Activated gamma-delta T cell treated with Interleukin-2 at 50 U/mL for 16 hours (primary cell): ENCODE measurements around the gene ZP1.
"Not testable (repeated sequence)": the region's sequence is repeated elsewhere in the genome, so short reads cannot be mapped to it uniquely, and the experiment has no call there.

ENCODE experiments used
- DNase-seq: peaks from one replicate; pipeline ENCODE4 v3.0.0-alpha.2; 2020

The ZP1 gene

DNA sequence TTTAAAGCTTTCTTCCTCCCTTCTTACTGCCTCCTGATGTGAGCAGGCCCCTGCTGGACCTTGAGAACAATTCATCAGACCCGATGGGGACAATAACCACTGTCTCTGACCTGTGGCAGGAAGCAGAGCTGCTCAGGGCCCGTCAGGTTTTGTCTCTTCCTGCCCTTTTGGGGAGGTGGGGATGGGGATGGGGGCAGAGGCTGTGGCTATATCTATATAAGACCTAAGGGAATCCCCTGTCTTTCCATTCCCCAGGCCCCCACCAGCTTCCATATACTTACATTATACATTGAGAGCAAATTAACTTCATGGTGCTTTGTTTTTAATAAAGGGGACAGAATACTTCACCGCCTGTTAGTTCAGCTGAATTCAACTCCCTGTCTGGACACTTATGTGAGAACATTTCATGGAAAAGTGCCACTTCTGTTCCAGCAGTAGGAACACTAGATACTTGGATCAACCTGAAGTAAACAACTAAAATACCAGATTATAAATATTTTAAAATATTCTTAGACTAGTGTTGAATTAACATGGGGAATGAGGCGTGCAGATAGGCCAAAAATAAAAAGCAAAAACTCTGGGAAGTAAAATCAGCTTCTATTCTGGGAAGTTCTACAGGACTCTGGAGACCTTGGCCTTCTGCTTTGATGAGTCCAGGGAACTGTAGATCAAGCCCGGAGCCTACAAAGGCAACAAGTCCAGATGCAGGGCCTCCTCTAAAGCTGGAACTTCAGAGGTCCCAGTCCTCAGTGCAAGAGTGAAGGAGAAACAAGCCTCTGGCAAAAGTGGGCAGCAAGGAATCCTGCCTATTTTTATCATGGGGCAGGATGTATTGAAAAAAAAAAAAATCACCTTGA is 11.1 kb downstream of the ZP1 start:
- no peak for DNase-seq

DNA sequence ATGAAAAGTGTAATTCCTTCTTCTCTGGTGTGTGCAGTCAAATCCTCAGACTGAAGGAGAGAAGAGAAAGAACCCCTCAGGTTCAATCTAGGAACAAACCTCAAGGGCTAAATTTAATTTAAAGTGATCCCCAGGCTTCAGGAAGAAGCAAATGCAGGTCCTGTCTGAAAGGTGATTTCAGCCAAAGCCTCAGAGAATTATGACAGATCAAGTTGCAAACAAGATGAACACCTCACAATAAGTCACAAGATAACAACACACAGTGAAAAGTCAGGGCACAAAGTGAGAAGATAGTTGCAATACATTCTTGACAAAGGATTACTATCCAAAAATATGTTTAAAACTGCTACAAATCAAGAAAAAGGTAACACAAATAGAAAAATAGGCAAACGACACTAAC is 11.8 kb downstream of the ZP1 start:
- no peak for DNase-seq

DNA sequence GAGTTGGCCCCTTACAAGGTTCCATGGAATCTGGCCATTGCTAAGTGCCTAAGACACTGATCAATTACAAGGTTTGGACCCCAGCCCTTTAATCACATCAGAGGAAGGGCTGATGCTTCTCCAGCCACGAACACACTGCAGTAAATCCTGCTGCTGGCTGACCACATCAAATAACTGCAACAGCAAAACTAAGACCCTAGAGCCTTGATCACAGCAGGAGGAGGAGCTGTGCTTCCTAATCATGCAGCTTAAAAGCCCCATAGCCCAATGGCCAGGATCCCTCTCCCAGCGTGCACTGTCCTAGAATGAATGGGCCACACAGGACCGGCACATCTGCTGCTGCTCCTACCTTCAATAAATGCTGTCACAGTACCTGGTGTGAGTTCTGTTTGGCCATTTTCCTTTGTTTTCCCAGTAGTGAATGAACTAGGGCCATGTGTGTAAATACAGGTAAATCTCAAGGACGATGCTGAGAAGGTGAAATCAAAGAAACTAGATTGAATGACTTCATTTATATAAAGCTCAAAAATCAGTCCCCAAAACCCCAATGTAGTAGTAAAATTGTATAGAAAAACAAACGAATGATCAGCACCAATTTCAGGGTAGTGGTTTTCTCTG is 12.7 kb downstream of the ZP1 start:
- DNase-seq: no peak

DNA sequence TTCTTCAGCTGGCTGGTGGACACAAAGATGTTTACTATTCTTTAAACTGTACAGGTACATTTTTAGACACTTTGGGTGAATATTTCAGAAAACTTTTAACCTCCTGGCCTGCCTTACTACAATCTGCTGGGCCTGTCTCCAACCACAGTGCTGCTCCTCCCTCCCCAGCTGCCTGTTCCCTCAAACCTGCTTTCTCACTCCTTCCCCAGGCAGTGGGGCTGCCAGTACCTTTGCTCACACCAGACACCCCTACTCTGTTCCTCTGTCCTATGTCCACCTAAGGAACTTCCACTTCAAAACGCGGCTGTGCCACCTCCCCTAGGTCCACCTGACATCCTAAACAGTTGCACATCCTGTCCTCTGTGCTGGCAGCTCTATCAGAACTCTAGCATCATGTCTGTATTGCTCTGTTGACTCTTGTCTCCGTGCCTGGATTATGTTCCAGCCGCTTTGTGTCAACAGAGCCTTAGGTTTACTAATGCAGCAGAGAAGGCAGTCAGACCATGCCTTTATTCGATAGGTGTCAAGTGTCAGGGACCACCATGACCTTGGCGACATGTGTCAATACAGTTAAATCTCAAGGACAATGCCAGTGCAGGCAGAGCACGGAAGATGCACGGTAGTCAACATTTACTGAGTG is 13.4 kb downstream of the ZP1 start:
- DNase-seq: no peak

DNA sequence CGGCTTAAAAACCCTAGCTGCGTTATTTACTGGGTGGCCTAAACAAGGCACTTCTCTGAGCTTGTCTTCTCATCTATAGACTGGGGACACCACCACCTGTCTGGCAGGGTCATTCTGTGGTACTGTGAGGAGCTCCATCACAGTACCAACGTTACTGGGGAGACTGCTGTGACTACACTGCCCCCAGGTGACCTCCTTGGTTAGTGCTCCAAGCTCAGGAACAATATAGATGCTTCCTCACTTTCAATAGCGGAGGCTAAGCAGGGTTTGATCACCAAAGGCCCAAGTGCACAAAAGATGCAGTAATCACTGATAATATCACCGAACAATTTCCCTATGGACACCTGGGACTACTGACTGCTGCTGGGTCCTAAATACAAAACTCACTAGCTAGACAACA is 20.2 kb downstream of the ZP1 start:
- DNase-seq: peak; percentile 28

DNA sequence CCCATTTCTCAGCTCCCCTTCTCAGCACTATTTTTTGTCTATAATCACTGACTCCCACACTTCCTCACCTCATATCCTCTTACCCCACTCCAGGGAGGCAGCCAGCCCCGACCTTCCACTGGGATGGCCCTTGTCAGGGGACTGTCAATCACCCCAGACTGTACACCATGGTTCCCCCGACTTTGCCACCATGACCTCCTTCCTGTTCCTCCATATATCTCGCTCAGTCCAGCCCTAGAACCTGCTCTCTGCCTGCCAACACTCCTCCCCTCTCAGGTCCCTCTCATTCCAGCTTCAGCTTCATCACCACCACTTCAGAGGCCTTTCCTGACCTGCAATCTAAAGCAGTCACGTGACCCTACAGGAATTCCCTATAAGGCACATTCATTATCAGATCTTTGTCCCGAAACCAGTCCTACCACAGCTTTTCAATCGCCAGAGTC is 22.5 kb downstream of the ZP1 start:
- no peak for DNase-seq

DNA sequence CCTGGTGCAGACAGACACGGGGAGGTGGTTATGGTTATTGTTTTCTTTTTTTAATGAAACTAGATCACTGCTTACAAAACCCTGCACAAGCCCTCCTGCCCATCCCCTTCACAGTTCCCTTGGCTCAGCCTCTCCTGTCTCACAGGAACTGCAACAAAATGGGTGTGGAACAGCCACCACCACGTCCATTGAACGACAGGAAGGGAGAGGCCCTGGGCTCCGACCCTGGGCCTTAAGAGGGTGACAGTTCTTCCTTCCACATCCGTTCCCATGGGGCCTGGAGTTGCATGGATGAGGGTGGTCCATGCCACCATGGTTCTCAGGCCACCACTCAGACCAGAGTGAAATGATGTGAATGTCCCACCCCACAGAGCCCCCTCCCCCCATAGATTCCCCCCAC is 23.4 kb downstream of the ZP1 start:
- DNase-seq: no peak

DNA sequence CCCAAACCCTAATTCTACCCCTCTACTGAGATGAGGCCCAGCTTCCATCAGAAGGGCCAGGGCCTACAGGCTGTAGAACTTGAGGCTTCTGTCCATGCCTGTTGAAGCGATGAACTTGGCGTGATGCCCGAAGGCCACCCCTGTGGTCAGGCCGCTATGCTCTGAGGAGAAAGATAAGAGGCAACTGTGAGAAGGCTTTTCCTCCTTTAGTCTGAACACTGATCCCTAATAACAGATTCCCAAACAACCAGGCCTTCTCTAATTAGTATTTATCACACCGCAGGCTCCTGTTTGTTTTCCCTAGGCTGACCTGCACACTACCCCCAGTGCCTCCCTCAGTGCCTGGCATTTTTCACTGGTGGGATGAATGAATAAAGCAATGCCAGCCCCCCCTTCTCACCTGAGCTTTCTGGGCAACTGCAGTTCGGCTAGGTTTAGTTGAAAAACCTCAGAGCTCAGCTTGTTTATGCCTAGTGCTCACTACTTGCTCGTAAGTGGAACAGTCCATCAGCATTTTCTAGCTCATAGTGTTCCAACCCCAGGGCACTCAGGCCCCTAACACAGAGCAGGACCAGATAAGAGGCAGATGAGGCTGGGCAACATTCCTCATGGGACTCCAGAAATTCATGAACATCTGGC is 23.9 kb downstream of the ZP1 start:
- DNase-seq: no peak

DNA sequence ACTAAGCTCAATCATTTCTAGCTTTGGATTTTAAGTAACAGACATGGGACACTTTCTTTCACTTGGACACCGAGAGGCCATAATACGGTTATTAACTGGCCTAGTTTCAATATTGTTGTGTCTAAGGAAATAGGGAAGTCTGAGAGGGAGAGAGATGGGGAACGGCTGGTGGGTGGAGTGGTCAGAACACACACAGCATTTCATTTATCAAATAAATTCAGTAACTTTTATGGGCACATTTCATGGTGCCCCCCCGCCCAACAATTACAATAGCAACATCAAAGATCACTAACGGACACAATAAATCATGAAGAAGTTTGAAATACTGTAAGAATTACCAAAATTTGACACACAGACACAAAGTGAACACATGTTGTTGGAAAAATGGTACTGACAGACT is 28.3 kb downstream of the ZP1 start:
- no peak for DNase-seq

DNA sequence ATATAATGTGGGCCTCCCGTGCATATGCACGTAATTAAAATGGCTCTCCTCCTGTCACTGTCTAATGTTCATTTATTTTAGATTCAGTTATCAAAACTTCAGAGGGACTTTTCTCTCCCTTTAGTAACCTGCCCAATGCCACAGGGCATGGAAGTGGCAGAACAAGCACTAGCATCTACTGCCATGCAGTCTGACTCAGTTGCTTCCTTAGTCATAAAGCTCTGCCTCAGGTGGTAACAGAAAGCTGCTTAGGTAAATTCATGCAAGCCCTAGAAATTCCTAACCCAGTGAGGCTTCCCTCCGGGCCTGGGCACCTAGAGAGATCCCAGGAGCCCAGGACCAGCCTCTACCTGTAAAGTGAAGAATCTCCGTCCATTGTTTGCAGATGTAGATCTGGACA is 30.2 kb downstream of the ZP1 start:
- DNase-seq: no peak

DNA sequence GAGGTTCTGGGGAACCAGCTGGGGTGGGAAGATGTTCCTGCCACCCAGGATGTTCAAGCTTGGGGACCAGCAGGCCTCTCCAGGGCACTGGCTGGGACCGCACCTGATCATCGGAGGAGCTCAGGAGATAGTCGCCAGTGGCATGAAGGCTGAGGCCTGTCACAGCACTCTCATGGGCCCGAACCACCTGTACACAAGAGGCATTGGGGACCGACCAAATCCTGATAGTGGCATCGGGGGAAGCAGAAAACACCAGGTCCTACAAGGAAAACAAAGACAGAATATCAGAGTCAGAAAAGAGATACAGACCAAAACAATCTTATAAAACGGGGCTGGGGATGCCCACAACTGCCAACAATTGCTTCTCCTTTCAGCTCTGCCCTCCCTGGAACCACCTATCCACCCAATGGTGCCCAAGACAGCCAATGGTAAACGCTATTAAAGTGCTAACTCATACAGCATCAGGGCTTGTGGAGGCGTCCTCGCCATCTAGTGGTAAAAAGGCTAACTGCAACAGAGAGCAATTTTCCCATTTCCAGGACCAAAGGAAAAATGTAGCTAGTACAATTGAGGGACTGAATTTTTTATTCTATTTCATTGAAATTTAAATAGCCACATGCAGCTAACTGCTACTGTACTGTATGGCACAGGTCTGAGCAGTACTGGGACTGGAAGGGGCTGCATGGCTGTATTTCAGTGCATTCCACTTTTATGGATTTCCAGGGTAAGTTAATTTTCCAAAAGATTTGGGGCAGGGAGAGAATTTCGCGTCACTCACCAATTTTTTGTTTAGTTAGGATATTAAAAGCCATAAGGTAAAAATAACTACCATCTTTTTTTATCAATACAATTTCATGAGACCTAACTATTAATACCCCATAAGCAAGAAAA is 31.9 kb downstream of the ZP1 start:
- peak; percentile 24 for DNase-seq

DNA sequence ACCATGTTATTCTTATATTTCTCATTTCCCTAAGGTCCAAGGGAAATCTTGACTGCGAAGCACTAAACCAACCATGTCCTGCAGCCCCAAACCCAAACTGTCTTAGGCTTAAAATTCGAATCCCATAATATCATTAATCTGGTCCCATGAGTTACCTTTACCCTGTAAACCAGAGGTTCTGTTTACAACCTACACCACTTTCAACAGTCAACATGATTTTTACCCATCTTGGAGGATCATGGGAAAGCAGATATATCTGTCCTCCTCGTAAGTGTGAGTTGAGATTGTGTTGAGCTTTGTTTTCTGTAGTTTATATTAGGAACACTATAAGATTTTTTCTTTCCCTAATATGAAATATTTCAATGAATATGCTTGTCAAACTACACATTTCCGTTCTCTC is 32.6 kb downstream of the ZP1 start:
- DNase-seq: no peak

DNA sequence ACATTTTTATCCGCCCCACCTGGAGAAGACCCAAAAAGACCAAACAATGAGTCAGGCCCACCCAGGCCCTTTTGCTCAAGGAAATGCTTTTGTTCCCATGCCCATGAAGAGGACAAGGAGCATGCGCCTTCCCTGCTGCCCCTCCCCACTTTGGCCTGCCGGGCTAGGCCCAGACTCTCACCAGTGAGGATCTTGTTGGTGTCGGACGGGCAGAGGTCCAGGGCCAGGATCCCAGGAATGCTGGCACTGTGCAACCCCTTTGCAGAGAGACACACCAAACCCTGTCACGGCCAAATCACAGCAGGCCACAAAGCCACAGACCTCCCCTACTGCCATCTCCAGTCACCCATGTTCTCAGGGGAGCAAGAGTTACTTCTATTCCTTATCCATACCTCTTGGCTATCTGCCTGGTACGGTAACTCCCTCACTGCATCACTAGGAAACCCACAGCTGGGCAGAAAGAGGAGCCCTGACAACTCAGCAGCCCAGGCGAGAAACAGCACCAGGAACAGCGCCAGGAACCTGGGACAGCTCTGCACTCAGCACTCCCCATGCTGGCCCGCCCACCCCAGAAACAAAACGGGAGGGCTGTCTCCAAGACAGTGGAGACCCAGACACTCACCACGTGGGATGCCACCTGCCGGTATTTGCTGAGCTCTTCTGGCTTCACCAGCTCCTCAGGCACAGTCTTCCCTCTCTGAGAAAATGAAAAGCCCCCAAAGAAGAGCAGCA is 33.5 kb downstream of the ZP1 start:
- no peak for DNase-seq

DNA sequence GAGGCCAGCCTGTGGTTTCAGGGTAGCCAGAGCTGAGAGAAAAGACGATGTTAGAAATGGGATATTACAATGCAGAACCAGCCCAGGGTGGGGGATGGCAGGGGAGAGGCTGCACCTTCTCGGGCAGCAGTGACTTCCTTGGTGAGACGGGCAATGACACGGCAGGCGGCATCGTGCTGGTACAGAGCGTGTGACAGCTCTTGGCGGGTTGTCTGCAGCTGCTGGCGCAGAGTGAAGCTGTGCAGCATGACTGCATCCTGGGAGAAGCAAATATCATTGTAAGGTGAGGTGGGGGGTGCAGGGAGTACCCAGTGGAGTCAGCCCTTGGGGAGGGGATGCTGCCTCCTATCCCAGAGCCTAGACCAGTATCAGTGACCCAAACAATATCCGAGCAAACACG is 35.3 kb downstream of the ZP1 start:
- DNase-seq: no peak

DNA sequence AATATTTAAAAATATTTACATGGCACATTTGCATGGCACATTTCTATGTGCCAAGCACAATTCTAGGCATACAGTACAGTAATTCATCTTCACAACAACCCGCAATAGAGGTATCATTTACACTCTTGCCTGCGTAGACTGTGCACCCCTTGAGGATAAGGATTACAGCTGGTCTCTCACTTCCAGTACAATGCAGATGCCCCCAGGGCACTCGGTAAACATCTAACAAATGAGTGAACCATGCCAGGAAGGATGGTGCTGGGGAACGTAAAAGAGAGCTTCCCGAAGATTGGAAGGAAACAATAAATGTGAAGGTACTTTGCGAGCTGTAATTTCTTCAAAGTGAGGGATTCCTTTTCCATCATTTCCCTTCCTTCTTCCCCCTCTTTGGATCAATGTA is 37.7 kb downstream of the ZP1 start:
- DNase-seq: no peak

DNA sequence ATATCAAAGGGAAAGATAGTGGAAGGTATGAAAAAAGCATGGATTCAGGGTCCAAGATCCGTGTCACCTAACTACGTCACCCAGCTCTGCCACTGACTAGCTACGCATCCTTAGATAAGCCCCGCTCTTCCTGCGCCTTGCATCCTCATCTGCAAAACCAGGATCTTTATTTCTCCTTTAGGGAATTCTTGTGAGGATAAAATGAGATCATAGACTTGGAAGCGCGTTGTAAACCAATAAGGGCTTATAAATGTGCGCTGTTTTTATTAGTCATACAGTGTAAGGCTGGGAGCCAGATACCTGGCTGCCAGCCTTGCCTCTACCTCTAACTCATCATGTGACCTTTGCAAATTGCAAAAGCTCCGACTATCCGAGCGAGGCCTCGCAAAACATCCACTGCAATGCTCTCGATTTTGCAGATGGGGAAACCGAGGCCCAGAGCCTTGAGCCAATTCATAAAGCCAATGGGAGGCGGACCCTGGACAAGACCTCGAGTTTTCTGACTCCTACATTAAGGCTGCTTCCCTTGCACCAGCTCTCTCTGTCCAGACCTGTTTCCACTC is 38.3 kb downstream of the ZP1 start:
- no peak for DNase-seq

DNA sequence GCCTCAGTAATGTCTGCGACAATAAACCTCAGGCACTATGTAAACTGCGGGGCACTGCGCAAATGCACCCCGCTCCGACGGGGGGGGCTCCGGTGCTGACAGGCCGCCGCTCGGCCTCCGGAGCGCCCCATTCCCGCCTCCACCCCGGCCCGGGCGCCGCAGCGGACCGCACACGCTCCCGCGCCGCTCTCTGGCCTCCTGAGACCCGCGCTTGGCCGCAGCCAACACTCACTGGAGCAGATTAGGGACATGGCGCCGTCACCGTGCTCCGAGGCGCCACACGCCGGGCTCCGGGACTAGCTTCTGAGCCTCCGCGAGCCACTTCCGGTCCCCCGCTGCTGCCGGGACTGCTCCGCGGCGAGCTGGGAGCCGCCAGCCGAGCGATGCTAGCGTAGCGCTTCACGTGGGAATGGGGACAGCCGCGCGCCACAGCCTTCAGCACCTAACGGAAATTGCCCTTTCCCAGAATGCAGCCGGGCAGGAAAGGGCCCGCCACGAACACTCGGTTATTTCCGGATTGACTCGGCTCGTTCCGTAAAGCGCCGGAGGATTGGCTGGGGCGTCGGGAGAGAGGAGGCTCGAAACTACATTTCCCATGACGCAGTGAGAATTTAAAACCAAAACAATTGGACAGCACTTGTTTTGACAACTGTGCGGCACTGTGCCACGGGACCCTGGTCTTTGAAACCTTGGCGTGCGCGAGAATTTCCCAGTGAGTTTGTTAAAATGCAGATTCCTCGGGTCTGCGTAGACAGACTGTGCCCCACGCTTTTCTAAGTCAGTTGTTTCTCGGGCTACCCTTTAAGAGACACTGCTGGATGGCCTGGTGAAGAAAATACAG is 39.0 kb downstream of the ZP1 start, which contains the start of gene PRPF19:
TSS of gene PRPF19 (minus strand) at position 454 of the 841 bp plus-strand sequence. CDS start at position 251, 203 bp downstream.
- peak; percentile 99 for DNase-seq

DNA sequence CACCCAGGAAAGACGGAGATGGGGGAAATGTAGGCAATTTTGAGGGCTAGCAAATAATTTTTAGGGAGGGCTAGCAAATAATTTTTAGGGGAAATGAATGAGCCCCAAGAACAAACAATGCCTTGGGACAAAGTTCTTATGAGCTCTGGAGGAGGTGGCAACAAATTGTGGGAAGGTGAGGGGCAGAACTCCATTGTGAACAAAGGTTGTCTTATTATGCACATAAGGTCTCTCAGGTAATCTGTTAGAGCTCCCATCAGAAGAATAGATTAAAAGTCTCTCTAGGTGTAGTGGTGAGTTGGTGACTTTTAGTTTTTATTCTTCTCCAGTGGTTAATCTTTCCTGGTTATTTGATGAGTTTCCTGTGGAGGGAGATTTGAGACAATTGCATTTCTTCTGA is 41.5 kb downstream of the ZP1 start:
- no peak for DNase-seq

DNA sequence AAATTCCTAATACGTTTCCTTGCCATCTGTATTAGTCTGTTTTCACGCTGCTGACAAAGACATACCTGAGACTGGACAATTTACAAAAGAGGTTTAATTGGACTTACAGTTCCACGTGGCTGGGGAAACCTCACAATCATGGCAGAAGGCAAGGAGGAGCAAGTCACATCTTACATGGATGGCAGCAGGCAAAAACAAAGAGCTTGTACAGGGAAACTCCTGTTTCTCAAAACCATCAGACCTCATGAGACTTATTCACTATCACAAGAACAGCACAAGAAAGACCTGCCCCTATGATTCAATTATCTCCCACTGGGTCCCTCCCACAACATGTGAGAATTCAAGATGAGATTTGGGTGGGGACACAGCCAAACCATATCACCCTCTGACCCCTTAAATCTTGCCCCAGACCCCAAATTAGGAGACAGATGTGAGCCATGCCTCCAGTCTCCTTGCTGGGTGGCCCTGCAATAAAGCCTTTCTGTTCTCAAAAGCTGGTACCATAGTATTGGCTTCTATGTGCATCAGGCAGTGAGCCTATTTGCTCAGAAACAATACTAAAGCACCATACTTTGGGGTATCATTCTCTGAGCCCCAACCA is 42.4 kb downstream of the ZP1 start:
- not testable (repeated sequence) for DNase-seq

DNA sequence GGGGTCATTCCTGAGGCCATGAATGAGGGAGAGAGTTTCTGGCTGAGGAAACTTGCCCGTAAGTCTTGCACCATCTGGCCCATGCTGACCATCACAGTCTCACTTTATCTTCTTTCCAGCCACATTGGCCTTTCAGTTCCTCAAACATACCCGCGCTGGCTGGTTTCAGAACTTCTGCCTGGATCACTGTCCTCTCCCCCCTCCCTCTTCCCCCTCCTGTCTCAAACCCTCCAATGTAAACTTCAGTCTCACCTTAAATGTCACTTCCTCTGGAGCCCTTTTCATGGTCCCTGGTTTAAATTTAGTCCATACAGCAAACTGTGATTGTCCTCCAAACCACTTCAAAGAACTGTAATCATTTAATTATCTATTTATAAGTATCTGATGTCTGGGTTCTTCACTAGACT is 42.9 kb downstream of the ZP1 start:
- DNase-seq: no peak
